RWPE2 (cell line): Measurements from ENCODE around the gene SH3PXD2B.
A peak's percentile ranks its signal among the peaks of the same experiment; 100 is the strongest.

Source experiments
- ATAC-seq: fragments of 200-7000 bp; cut with Tn5 transposase; 3 replicates; pipeline ENCODE4 v1.9.1; 2021; ENCODE audit warnings: low read depth
- DNase-seq: peaks from one replicate; pipeline ENCODE4 v3.0.0-alpha.2; 2020; ENCODE audit warnings: low spot score
- H3K27ac ChIP-seq: fragments of 450-650 bp; 2 replicates; pipeline ENCODE4 v1.5.1; 2017; ENCODE audit warnings: mild to moderate bottlenecking; ENCODE audit not compliant: poor library complexity, severe bottlenecking
- H3K27me3 ChIP-seq: fragments of 250-450 bp; sonication (Bioruptor Pico); 2 replicates; pipeline ENCODE4 v1.5.1; 2021; ENCODE audit warnings: mild to moderate bottlenecking, moderate library complexity; ENCODE audit not compliant: insufficient read depth, poor library complexity, severe bottlenecking
- H3K36me3 ChIP-seq: fragments of 250-450 bp; sonication (Bioruptor Pico); 2 replicates; pipeline ENCODE4 v1.5.1; 2020; ENCODE audit warnings: low read depth, mild to moderate bottlenecking, moderate library complexity
- H3K4me1 ChIP-seq: fragments of 250-450 bp; sonication (Bioruptor Pico); 2 replicates; pipeline ENCODE4 v1.5.1; 2021; ENCODE audit warnings: mild to moderate bottlenecking, moderate library complexity; ENCODE audit not compliant: insufficient read depth, poor library complexity, severe bottlenecking
- H3K4me3 ChIP-seq: fragments of 250-450 bp; sonication (Bioruptor Pico); 2 replicates; pipeline ENCODE4 v1.5.1; 2021; ENCODE audit warnings: mild to moderate bottlenecking, moderate library complexity; ENCODE audit not compliant: severe bottlenecking
- H3K9me3 ChIP-seq: fragments of 250-450 bp; sonication (Bioruptor Pico); 2 replicates; pipeline ENCODE4 v1.5.1; 2021; ENCODE audit warnings: mild to moderate bottlenecking, moderate library complexity; ENCODE audit not compliant: severe bottlenecking
- CTCF ChIP-seq: fragments of 450-650 bp; IDR thresholded peaks from one replicate; pipeline ENCODE4 v1.5.1; 2017; ENCODE audit warnings: mild to moderate bottlenecking, moderate library complexity; ENCODE audit not compliant: poor library complexity, severe bottlenecking

The SH3PXD2B gene

GRCh38 chr5:172485511-172486202 lies 31.3 kb upstream of the SH3PXD2B start:
- H3K27me3 ChIP-seq = no peaks in the 10 kb centered on the region
- no peak overlapping the region for H3K4me3 ChIP-seq
- TF ChIP-seq CTCF = no peak
- no peaks in the 10 kb centered on the region for H3K4me1 ChIP-seq
- no peak overlapping the region for H3K27ac ChIP-seq
- DNase-seq = no peak
- no peaks in the 10 kb centered on the region for H3K36me3 ChIP-seq
- H3K9me3 ChIP-seq = no peaks in the 10 kb centered on the region
- ATAC-seq = no peak

DNA sequence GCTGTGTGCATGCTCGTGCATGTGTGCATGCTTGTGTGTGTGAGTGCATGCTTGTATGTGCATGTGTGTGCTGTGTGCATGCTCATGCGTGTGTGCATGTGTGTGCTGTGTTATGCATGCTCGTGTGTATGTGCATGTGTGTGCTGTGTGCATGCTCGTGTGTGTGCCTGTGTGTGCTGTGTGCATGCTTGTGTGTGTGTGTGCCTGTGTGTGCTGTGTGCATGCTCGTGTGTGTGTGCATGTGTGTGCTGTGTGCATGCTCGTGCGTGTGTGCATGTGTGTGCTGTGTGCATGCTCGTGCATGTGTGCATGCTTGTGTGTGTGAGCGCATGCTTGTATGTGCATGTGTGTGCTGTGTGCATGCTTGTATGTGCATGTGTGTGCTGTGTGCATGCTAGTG lies 30.3 kb upstream of the SH3PXD2B start:
- H3K27ac ChIP-seq = no peak overlapping the region
- no peak for TF ChIP-seq CTCF
- H3K9me3 ChIP-seq = no peaks in the 10 kb centered on the region
- no peaks in the 10 kb centered on the region for H3K36me3 ChIP-seq
- DNase-seq (no peak), ATAC-seq (no peak)
- no peaks in the 10 kb centered on the region for H3K4me1 ChIP-seq
- no peaks in the 10 kb centered on the region for H3K27me3 ChIP-seq
- H3K4me3 ChIP-seq = no peak overlapping the region

DNA sequence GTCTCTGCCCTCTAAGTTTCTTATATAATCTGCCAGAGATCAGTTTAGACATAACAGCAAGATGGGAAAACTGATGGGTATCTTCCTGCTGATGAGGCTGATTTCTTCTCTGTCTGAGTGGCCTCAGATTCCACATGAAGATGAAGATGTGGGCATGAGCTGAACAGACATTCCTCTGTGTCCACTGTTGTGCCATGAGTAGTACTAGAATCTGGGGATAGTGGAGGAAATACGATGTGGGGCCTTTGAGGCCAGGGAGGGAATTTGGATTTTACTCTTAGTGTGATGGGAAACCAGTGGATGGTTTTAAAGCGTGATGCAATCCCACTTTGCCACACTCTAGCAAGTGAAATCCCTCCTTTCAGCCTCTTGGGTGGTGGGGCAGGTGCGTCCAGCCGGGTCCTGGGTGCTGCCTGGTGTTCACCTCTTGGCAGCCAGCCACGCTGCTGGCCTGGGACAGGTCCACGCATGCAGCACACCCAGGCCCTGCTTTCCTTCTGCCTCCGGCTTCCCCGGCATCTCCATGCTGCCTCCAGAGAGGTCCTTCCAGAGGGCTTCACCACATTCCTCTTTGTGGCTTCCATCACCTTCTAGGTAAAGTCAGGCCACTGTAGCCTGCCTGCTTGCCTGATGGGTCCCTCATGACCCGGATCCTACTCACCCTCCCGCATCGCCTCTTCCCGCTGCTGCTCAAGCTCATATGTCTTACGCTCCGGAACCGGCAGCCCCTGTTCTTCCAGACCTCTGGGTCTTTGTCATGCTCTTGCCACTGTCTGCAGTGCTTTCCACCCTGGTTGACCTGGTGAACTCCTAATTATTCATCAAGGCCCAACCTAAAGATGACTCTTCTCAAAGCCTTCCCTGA lies 28.1 kb upstream of the SH3PXD2B start:
- ATAC-seq (peak; percentile 60), DNase-seq (no peak)
- Histone ChIP-seq H3K27ac (no peak overlapping the region), H3K27me3 (no peaks in the 10 kb centered on the region), H3K9me3 (no peaks in the 10 kb centered on the region), H3K4me3 (no peak overlapping the region), H3K4me1 (no peaks in the 10 kb centered on the region), H3K36me3 (no peaks in the 10 kb centered on the region)
- TF ChIP-seq CTCF = no peak

DNA sequence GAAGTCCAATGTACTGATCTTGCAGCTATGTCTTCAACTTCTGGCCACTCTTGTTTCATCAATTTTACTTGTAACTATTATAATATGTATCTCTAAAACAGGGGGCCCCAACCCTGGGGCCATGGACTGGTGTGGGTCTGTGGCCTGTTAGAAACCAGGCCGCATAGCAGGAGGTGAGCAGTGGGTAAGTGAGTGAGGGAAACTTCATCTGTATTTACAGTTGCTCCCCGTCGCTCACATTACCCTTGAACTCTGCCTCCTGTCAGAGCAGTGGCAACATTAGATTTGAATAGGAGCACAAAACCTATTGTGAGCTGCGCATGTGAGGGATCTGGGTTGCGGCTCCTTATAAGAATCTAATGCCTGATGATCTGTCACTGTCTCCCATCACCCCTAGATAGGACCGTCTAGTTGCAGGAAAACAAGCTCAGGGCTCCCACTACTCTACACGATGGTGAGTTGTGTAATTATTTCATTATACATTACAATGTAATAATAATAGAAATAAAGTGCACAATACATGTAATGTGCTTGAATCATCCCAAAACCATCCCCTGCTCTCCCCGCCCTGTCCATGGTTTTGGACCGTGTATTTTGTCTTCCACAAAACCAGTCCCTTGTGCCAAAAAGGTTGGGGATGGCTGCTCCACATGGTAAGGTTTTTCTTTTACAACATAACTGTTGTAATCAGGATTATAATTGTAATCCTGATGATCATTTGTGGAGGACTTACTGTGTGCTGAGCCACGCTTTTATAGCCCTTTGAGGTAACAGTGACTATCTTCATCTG lies 26.9 kb upstream of the SH3PXD2B start:
- no peak for TF ChIP-seq CTCF
- H3K9me3 ChIP-seq = no peaks in the 10 kb centered on the region

More for the DNA sequence above, 26.9 kb upstream of the SH3PXD2B start:
- ATAC-seq (no peak), DNase-seq (no peak)
- no peak overlapping the region for H3K27ac ChIP-seq
- H3K4me1 ChIP-seq = no peaks in the 10 kb centered on the region
- H3K4me3 ChIP-seq = no peak overlapping the region
- no peaks in the 10 kb centered on the region for H3K27me3 ChIP-seq
- H3K36me3 ChIP-seq = no peaks in the 10 kb centered on the region
